ENCODE measurements around the gene LARGE1. TPM values are rescaled to one million over a fixed set of nuclear protein-coding genes. Genes with fewer than 3 reads are reported as not detected.

Gene LARGE1
- total and polyA plus RNA-seq, 2 of the 8 experiments (the other 6 are each of a cell fraction or from before 2014, with no cell fraction given): 43.7 to 83.0 TPM

DNA sequence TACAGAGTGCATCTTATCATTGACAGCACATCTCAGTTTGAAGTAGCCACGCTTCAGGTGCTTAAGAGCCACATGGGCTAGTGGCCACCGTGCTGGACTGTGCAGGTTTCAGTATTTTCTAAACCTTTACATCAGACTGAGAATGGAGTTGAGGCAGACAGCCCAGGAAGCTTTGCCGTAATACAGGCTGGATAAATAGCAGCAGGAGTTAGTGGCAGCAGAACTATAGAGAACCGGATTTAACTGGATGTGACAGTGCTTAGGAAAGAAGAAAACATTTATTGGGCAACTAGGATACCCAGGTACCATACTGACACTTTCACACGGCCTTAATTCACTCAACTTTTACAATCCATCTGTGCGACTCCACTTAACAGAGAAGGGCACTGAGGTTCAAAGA lies 145.5 kb downstream of the LARGE1 start:
- H3K4me2 ChIP-seq (ENCODE audit: insufficient read depth in 1 of 2, low read depth in 2 of 2, low read length in 2 of 2): no peak overlapping the region
- DNase-seq (ENCODE audit: low read depth in 1 of 2, low spot score in 2 of 2): no peak
- H3K23ac ChIP-seq (ENCODE audit: insufficient read length): no peak overlapping the region
- H3K4me3 ChIP-seq (ENCODE audit: extremely low read depth in 1 of 4, insufficient read depth in 2 of 4, low read depth in 3 of 4, low read length in 4 of 4): no peak overlapping the region
- H2BK15ac ChIP-seq (ENCODE audit: low read length): no peak overlapping the region
- H2BK12ac ChIP-seq (ENCODE audit: low read depth, low read length): no peak overlapping the region
- peaks cover 28 to 32% of the 10 kb centered on the region in 2 experiments for H4K20me1 ChIP-seq (replicated peaks in 1 of 2; ENCODE audit: control insufficient read depth in 1 of 2, insufficient read depth in 2 of 2, low read length in 2 of 2)
- H4K5ac ChIP-seq (ENCODE audit: insufficient read length, low read depth, low read length): no peak overlapping the region
- H3K56ac ChIP-seq (replicated peaks; ENCODE audit: insufficient read length, low read depth, low read length): no peak overlapping the region
- H3K18ac ChIP-seq (ENCODE audit: extremely low read depth, low read length): no peak overlapping the region
- POLR2A ChIA-PET (ENCODE audit: partially characterized antibody): no interaction called here
- no peaks in the 10 kb centered on the region for H3K36me3 ChIP-seq (ENCODE audit: control insufficient read depth in 2 of 4, insufficient read depth in 4 of 4, low read length in 3 of 4)
- H3K79me2 ChIP-seq (ENCODE audit: control insufficient read depth in 1 of 2, insufficient read depth in 2 of 2, low read length in 2 of 2): peaks cover 3 to 93% of the 10 kb centered on the region in 2 experiments
- H3K4me1 ChIP-seq (replicated peaks in 1 of 4; ENCODE audit: control insufficient read depth in 3 of 4, insufficient read depth in 4 of 4, low read length in 3 of 4): peaks cover 0 to 8% (median 5%) of the 10 kb centered on the region in 4 experiments; a peak in 6 of 7 replicates
- H3K23me2 ChIP-seq (ENCODE audit: low read depth, low read length): no peaks in the 10 kb centered on the region
- H2AFZ ChIP-seq (ENCODE audit: low read length): no peak overlapping the region
- H3K27me3 ChIP-seq (replicated peaks in 1 of 4; ENCODE audit: control insufficient read depth in 3 of 4, extremely low read depth in 1 of 4, insufficient read depth in 3 of 4, low read length in 3 of 4): no peaks in the 10 kb centered on the region
- H4K8ac ChIP-seq (ENCODE audit: extremely low read depth, insufficient read depth, low read length): no peak overlapping the region
- no peak overlapping the region for H2BK120ac ChIP-seq (replicated peaks; ENCODE audit: low read depth, low read length)
- H2AK5ac ChIP-seq (ENCODE audit: low read depth, low read length): no peak overlapping the region
- H3K9me3 ChIP-seq (ENCODE audit: insufficient read depth in 2 of 2, low read depth in 1 of 2, low read length in 1 of 2): no peaks in the 10 kb centered on the region
- H2BK5ac ChIP-seq (ENCODE audit: low read depth, low read length): no peak overlapping the region
- H3K14ac ChIP-seq (ENCODE audit: insufficient read length): no peak overlapping the region
- 90% methylated on average over 6 of the region's 6 CpGs; no CpG with 5 or more reads in 1 of the 2 experiments for WGBS, 2 experiments (ENCODE audit: extremely low coverage in 1 of 2, insufficient coverage in 1 of 2, insufficient read length in 1 of 2, insufficient replicate concordance in 2 of 2, low coverage in 1 of 2, low lambda C conversion rate in 2 of 2, missing lambda C conversion rate in 1 of 2)
- H3K9ac ChIP-seq (replicated peaks in 1 of 4; ENCODE audit: extremely low read depth in 1 of 4, low read depth in 3 of 4, low read length in 3 of 4): no peak overlapping the region
- H3K79me1 ChIP-seq (ENCODE audit: low read depth, low read length): peaks cover 24% of the 10 kb centered on the region
- no peak overlapping the region for H3K4ac ChIP-seq (replicated peaks; ENCODE audit: insufficient read length, low read depth, low read length)
- H2BK20ac ChIP-seq (ENCODE audit: low read length): no peak overlapping the region
- H4K91ac ChIP-seq (replicated peaks; ENCODE audit: insufficient read length, low read length): no peak overlapping the region
- no peak overlapping the region for H3K27ac ChIP-seq (ENCODE audit: low read depth, low read length)
- FAIRE-seq: no peak
- CTCF ChIA-PET (ENCODE audit: partially characterized antibody): no interaction called here
- TF ChIP-seq BRCA1 (IDR thresholded peaks at IDR 0.05; ENCODE audit: low read depth, low read length) (no peak), HDAC2 (IDR thresholded peaks at IDR 0.05; ENCODE audit: borderline replicate concordance in 1 of 2, low read depth in 2 of 2, low read length in 2 of 2) (no peak), KDM4A (IDR thresholded peaks at IDR 0.05; ENCODE audit: low read depth, low read length, severe bottlenecking) (no peak), SP2 (IDR thresholded peaks at IDR 0.05; ENCODE audit: low read length) (no peak), EGR1 (IDR thresholded peaks at IDR 0.05; ENCODE audit: borderline replicate concordance, low read depth, low read length) (no peak), RAD21 (IDR thresholded peaks at IDR 0.05 in 1 of 2, conservative IDR thresholded peaks at IDR 0.05 in 1 of 2; ENCODE audit: low read depth in 2 of 2, low read length in 2 of 2) (no peak), EZH2 (IDR thresholded peaks at IDR 0.05; ENCODE audit: low read depth, low read length, severe bottlenecking) (no peak), TCF12 (IDR thresholded peaks at IDR 0.05; ENCODE audit: low read depth, low read length) (no peak), GABPA (IDR thresholded peaks at IDR 0.05; ENCODE audit: borderline replicate concordance, insufficient read depth, low read length) (no peak), CBX8 (IDR thresholded peaks at IDR 0.05; ENCODE audit: borderline replicate concordance, low read depth, low read length) (no peak)
- TF ChIP-seq, protein P1, sequence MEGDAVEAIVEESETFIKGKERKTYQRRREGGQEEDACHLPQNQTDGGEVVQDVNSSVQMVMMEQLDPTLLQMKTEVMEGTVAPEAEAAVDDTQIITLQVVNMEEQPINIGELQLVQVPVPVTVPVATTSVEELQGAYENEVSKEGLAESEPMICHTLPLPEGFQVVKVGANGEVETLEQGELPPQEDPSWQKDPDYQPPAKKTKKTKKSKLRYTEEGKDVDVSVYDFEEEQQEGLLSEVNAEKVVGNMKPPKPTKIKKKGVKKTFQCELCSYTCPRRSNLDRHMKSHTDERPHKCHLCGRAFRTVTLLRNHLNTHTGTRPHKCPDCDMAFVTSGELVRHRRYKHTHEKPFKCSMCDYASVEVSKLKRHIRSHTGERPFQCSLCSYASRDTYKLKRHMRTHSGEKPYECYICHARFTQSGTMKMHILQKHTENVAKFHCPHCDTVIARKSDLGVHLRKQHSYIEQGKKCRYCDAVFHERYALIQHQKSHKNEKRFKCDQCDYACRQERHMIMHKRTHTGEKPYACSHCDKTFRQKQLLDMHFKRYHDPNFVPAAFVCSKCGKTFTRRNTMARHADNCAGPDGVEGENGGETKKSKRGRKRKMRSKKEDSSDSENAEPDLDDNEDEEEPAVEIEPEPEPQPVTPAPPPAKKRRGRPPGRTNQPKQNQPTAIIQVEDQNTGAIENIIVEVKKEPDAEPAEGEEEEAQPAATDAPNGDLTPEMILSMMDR (IDR thresholded peaks at IDR 0.05; ENCODE audit: control extremely low read depth in 1 of 3, insufficient read depth in 1 of 3, low read depth in 1 of 3, low read length in 3 of 3): no peak
